ENCODE data around the gene ARHGEF17. TPM values are rescaled to one million over a fixed set of nuclear protein-coding genes. Genes with fewer than 3 reads are reported as not detected.

The ARHGEF17 gene
- total RNA-seq, 1 donor from 2014 or later, result 82.6 TPM

DNA sequence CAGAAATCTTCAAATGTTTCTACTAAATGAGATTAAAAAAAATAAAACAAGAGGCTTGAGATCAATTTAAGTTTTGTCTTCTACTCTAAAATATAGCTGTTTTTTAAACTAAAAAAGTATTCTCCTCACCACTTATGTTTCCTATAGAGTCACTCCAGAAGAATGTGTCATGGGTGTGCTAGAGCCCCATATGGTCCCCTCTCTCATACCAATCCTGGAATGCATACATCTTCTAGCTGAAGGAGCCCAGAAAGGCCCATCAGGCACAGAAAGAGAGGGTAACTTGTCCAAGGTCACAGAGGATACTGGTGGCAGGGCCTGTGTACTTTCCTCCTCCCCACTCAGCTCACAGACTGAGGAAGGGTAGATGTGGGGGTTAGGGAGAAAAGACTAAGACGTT is 102.6 kb downstream of the ARHGEF17 start:
- intact Hi-C loops (cut with DNase I), result no loop called here
- no peak for DNase-seq (ENCODE audit: low spot score)

- intact Hi-C loops (cut with DNase I), result no loop called here
- DNase-seq (ENCODE audit: low spot score), result no peak
Observed at GRCh38 chr11:73411031-73411430, 103.0 kb downstream of the ARHGEF17 start.

- intact Hi-C loops (cut with DNase I), result no loop called here
- DNase-seq (ENCODE audit: low spot score), result no peak
Observed at GRCh38 chr11:73412308-73412707, 104.2 kb downstream of the ARHGEF17 start.

DNA sequence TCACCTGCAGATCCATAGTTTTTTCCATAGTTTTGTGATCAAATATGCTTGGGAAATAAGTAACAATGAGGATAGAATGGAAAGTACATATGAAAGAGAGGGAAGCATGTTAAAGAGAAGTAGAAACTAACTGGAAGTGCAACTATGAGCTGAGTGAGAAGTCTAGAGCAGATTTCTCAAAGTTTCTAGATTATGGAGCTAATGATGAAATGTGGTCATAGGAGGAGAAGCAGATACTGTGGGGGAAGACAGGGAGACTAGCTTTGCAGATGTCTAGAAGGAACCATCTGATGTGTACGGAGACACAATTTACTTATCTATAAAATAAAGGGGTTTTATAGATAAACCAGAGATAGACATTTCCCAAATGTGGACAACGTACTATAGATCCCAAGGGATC is 105.2 kb downstream of the ARHGEF17 start:
- intact Hi-C loops (cut with DNase I), result no loop called here
- no peak for DNase-seq (ENCODE audit: low spot score)

- intact Hi-C loops (cut with DNase I), result no loop called here
- DNase-seq (ENCODE audit: low spot score), result no peak
Observed at GRCh38 chr11:73414977-73415651, 107.0 kb downstream of the ARHGEF17 start.

DNA sequence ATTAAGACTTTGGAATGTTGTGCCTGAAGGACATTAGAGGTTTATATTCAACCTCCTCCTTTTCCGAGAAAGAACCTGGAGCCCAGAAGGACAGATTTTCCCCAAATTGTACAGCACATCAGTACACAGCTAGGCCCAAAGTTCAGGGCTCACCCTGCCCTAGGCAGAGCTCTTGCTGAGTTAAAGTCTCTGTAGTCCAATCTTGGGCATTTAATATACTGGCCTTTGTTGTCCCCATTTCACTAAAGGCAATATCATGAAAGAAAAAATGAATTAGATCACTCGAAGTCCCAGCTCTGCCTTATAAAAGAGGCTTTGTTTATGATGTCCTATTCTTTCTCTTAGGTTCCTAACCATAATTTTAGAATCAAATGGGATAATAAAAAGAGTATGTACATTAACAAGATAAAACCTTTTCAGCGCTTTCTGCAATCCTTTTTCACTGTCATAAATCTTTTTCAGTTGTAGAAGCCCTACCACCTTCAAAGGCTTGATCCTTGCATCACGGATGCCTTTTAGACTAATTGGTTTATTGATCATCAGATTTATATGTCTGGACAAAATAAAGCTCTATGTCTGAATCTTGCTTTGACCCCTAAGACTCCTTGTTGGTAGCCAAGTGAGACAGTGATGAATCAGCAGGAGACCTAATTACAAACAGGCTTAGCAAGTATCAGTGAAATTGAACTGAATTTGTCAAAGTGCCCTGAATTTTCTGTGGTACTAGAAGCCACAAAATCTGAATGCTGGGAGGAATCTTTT is 108.0 kb downstream of the ARHGEF17 start:
- intact Hi-C loops (cut with DNase I), result no loop called here
- no peak for DNase-seq (ENCODE audit: low spot score)

DNA sequence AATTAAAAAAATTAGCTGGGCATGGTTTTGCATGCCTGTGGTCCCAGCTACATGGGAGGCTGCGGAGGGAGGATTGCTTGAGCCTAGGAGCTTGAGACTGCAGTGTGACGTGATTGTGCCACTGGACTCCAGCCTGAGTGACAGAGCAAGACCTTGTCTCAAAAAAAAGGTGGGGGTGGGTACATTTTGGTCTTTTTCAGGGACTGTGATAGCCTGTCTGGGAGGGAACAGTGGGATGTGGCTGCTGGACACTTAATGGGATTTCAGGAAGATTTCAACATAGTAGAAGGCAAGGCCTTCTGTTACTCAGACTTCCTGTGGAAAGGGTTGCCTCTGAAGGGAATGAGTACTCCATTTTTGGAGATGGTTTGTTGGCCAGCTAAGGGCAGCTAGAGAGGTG is 108.7 kb downstream of the ARHGEF17 start:
- no peak for DNase-seq (ENCODE audit: low spot score)
- intact Hi-C loops (cut with DNase I), result no loop called here

Other genes starting within 250 kb of the ARHGEF17 start
- gene FCHSD2, start 166.0 kb upstream of the ARHGEF17 start, total RNA-seq, result 56.6 TPM
- gene P2RY2, start 90.0 kb upstream of the ARHGEF17 start, total RNA-seq, result 13.5 TPM
- 6.9 TPM for gene P2RY6, start 35.9 kb upstream of the ARHGEF17 start, total RNA-seq
- 3.8 TPM for gene RELT, start 68.1 kb downstream of the ARHGEF17 start, total RNA-seq